Muscle layer of duodenum (tissue), 2 donors: ENCODE results near the gene PRKCA.
"Not testable (repeated sequence)": the region's sequence is repeated elsewhere in the genome, so short reads cannot be mapped to it uniquely, and the experiment has no call there.

Experiments used
- H3K27ac ChIP-seq: one replicate; pipeline ENCODE4 v1.7.0; 2013; ENCODE audit warnings: mild to moderate bottlenecking, low read length
- H3K27me3 ChIP-seq: one replicate; pipeline ENCODE4 v1.7.0; 2013; ENCODE audit warnings: low read depth, mild to moderate bottlenecking, control low read depth, low read length
- H3K36me3 ChIP-seq, 2 donors: one replicate each; pipeline ENCODE4 v1.7.0; 2013; ENCODE audit warnings: low read length in 2 of 2, control low read depth in 1 of 2, mild to moderate bottlenecking in 1 of 2; ENCODE audit not compliant: insufficient read depth in 2 of 2, control insufficient read depth in 1 of 2
- H3K4me1 ChIP-seq, 2 donors: one replicate each; pipeline ENCODE4 v1.7.0; 2013; ENCODE audit warnings: low read length in 2 of 2, mild to moderate bottlenecking in 2 of 2, control low read depth in 1 of 2, moderate library complexity in 1 of 2; ENCODE audit not compliant: insufficient read depth in 2 of 2, control insufficient read depth in 1 of 2
- H3K4me3 ChIP-seq, 2 donors: one replicate each; pipeline ENCODE4 v1.7.0; 2013; ENCODE audit warnings: low read length in 2 of 2, low read depth in 1 of 2, mild to moderate bottlenecking in 1 of 2
- H3K9me3 ChIP-seq, 2 donors: one replicate each; pipeline ENCODE4 v1.7.0; 2013; ENCODE audit warnings: low read length in 2 of 2, control low read depth in 1 of 2, mild to moderate bottlenecking in 1 of 2; ENCODE audit not compliant: control insufficient read depth in 1 of 2
- donor health status: healthy.

The PRKCA gene

DNA sequence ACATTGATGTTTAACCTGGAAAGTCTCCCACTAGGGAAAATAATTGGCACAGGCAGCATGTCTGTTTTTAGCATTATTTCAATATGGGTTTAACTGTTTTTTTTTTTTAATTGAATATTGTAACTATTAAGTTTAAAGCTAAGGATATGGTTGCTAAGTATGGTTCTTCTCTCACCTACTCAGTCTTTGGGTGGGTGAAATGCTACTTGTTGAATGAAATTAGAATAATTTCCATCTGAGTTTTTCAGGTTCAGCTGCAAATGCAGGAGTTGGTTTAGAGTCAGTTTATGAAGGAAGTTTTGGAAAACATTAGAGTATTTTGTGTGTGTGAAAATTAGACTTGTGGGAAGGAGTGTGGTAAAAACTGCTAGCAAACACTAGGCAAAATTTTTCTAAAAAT lies 93.5 kb downstream of the PRKCA start:
- no peaks in the 10 kb centered on the region for H3K27me3 ChIP-seq
- H3K9me3 ChIP-seq: no peaks in the 10 kb centered on the region
- H3K4me1 ChIP-seq: peaks cover 5 to 11% of the 10 kb centered on the region in 2 donors
- H3K4me3 ChIP-seq: no peak overlapping the region
- no peaks in the 10 kb centered on the region for H3K36me3 ChIP-seq
- H3K27ac ChIP-seq: no peak overlapping the region

GRCh38 chr17:66397486-66397885 lies 95.1 kb downstream of the PRKCA start:
- no peak overlapping the region for H3K27ac ChIP-seq
- H3K4me1 ChIP-seq: peaks cover 5 to 11% of the 10 kb centered on the region in 2 donors
- H3K9me3 ChIP-seq: no peaks in the 10 kb centered on the region
- no peaks in the 10 kb centered on the region for H3K27me3 ChIP-seq
- no peak overlapping the region for H3K4me3 ChIP-seq
- H3K36me3 ChIP-seq: no peaks in the 10 kb centered on the region

DNA sequence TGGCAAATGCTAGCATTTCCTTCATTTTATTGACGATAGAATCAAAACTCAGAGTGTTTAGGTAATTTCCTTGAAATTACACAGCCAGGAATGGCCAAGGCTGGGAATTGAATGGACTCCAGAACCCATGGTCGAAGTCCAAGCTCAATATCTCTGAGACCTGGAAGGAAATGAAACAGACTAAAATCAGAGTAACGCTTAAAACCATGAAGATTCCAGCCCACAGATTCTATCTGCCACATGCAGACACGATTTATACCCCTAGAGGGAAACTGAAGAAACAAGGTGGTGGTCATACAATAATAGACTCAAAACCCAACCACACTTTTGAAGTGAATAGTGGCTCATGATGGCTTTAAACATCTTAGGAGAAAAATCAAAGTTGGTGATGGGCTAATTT lies 95.6 kb downstream of the PRKCA start:
- Histone ChIP-seq H3K36me3 (no peaks in the 10 kb centered on the region), H3K27ac (no peak overlapping the region), H3K4me1 (peaks cover 5 to 11% of the 10 kb centered on the region in 2 donors), H3K9me3 (no peaks in the 10 kb centered on the region), H3K4me3 (no peak overlapping the region), H3K27me3 (no peaks in the 10 kb centered on the region)

GRCh38 chr17:66398617-66399016 lies 96.2 kb downstream of the PRKCA start:
- no peak overlapping the region for H3K4me3 ChIP-seq
- no peaks in the 10 kb centered on the region for H3K27me3 ChIP-seq
- no peak overlapping the region for H3K27ac ChIP-seq
- peaks cover 5 to 16% of the 10 kb centered on the region in 2 donors for H3K4me1 ChIP-seq
- H3K36me3 ChIP-seq: no peaks in the 10 kb centered on the region
- H3K9me3 ChIP-seq: no peaks in the 10 kb centered on the region

DNA sequence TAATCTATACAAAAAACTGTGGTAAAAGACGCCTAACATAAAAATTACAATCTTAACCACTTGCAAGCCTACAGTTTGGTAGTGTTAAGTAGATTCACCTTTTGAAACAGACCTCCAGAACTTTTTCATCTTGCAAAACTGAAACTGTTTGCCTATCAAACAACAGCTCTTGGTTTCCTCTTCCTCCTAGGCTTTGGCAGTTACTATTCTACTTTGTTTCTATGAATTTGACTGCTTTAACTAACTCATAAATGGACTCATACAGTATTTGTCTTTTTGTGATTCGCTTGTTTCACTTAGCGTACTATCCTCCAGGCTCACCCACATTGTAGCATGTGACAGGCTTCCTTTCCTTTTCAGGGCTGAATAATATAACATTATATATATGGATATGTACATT lies 97.0 kb downstream of the PRKCA start:
- no peak overlapping the region for H3K4me3 ChIP-seq
- no peaks in the 10 kb centered on the region for H3K36me3 ChIP-seq
- peaks cover 5 to 24% of the 10 kb centered on the region in 2 donors for H3K4me1 ChIP-seq
- H3K9me3 ChIP-seq: no peaks in the 10 kb centered on the region
- no peak overlapping the region for H3K27ac ChIP-seq
- no peaks in the 10 kb centered on the region for H3K27me3 ChIP-seq

DNA sequence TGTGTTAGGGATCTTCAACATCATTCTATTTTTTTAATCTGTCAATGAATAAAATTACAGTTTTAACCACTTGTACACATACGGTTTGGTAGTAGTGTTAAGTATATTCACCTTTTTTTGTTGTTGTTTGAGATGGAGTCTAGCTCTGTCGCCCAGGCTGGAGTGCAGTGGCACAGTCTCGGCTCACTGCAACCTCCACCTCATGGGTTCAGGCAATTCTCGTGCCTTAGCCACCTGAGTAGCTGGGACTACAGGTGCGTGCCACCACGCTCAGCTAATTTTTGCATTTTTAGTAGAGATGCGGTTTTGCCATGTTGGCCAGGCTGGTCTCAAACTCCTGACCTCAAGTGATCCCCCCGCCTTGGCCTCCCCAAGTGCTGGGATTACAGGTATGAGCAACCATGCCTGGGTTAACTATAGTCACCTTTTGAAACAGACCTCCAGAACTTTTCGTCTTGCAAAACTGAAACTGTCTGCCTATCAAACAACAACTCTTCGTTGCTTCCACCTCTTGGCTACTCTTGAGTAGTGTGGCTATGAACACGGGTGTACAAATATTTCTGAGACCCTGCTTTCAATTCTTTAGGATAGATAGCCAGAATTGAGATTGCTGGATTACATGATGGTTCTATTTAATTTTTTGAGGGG lies 97.8 kb downstream of the PRKCA start:
- H3K36me3 ChIP-seq, H3K27ac ChIP-seq, H3K4me3 ChIP-seq, H3K27me3 ChIP-seq, H3K9me3 ChIP-seq: not testable (repeated sequence)
- H3K4me1 ChIP-seq: peaks cover 5 to 30% of the 10 kb centered on the region in 2 donors

DNA sequence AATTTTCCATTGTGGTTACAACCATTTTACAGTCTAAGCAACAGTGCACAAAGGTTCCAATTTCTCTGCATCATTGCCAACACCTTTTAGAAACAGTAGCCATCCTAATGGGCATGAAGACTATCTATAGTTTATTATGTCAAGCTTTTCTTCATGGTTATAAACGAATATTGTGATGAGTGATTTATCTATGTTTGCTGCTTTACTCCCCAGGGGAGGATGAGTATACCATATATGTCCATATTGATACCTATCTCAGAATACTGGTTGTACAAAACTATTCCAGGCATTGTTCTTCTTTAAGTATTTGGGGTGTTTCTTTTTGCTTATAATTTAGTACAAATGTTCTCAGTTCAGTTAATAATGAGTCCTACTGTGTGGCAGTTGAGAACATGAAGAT lies 98.3 kb downstream of the PRKCA start:
- no peak overlapping the region for H3K27ac ChIP-seq
- H3K4me1 ChIP-seq: peaks cover 5 to 31% of the 10 kb centered on the region in 2 donors
- no peaks in the 10 kb centered on the region for H3K9me3 ChIP-seq
- H3K4me3 ChIP-seq: no peak overlapping the region
- no peaks in the 10 kb centered on the region for H3K27me3 ChIP-seq
- no peaks in the 10 kb centered on the region for H3K36me3 ChIP-seq

GRCh38 chr17:66401364-66401763 lies 99.0 kb downstream of the PRKCA start:
- Histone ChIP-seq H3K27me3 (no peaks in the 10 kb centered on the region), H3K9me3 (no peaks in the 10 kb centered on the region), H3K4me1 (peaks cover 5 to 35% of the 10 kb centered on the region in 2 donors), H3K27ac (no peak overlapping the region), H3K4me3 (no peak overlapping the region), H3K36me3 (no peaks in the 10 kb centered on the region)

DNA sequence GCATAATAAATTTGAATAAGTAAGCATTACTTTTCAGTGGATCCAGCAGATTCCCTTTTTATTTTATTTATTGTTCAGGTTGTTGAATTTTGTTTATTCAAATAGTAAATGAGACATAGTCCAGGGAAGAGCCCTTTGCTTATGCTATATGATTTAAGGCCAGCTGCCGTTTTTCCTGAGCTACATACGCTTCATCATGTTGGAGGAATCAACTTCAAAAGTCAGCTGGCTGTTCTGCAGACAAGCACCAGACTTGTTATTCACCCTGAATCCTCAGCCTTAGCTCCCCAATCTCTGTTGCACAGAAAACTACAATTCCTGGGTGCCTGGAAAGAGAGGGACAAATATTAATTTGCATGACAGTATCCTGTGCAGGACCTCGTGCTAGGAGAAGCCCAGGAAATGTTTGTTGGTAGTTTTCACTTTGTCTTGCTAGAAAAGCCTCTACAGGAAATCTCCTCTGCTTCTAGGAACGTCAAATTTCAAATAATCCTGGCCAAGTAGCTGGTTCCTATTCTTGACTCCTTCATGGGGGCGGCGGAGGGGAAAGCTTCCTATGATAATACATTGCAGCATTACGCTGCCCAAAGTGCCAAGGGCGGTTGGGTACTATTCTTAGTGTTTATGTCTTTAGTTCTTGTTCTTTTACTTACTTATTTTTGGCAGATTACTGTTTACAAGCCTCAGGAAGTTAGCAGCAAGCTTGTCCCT lies 101.6 kb downstream of the PRKCA start:
- Histone ChIP-seq H3K4me3 (no peak overlapping the region), H3K9me3 (no peaks in the 10 kb centered on the region), H3K4me1 (peaks cover 0 to 33% of the 10 kb centered on the region in 2 donors), H3K27ac (no peak overlapping the region), H3K27me3 (no peaks in the 10 kb centered on the region), H3K36me3 (no peaks in the 10 kb centered on the region)

DNA sequence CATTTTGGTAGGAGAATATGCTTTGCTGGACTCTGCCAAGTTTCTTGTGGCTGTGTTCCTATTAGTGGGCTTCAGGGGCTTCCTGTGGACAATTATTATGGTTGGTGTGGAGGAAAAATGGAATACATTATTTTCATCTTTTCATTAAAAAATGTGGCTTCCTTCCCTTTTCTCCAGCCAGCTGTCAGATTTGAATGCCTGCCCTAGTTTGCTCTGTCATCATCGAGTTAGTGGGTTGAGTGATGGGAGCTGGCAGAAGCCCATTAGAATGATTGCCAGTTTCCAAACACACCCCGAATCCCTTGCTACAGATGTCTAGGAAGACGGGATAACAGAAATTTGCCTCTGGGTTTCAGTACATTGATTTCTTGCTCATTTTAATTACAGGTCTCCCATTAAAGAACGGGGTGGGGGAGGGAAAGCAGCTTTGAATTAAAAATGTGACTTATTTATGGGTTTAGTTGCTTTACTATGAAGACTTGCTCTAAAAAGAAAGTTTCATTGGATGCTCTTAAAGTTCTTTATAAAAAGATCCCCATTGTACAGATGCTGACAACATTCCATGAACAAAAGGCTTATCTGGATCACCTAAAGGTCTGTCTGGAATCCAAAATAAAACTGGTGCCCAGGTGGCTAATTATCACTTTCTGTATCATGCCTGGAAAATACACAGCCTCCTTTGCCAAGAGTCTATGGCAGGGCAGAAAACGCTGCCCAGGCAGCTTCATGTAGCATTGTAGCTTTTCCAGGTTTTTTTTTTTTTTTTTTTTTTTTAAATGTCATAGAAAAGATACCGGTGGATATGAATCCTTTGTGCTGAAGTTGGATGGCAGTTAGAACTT lies 103.6 kb downstream of the PRKCA start:
- H3K4me1 ChIP-seq: peaks cover 0 to 33% of the 10 kb centered on the region in 2 donors
- H3K4me3 ChIP-seq: no peak overlapping the region
- H3K36me3 ChIP-seq: no peaks in the 10 kb centered on the region
- no peak overlapping the region for H3K27ac ChIP-seq
- no peaks in the 10 kb centered on the region for H3K27me3 ChIP-seq
- H3K9me3 ChIP-seq: no peaks in the 10 kb centered on the region
